CD4-positive, alpha-beta T cell treated with Interleukin-4 for 4 hours (primary cell): ENCODE data around the gene SUGP1.

ENCODE experiments used
- DNase-seq: peaks from one replicate; pipeline ENCODE4 v3.0.0-alpha.2; 2020

SUGP1 gene

DNA sequence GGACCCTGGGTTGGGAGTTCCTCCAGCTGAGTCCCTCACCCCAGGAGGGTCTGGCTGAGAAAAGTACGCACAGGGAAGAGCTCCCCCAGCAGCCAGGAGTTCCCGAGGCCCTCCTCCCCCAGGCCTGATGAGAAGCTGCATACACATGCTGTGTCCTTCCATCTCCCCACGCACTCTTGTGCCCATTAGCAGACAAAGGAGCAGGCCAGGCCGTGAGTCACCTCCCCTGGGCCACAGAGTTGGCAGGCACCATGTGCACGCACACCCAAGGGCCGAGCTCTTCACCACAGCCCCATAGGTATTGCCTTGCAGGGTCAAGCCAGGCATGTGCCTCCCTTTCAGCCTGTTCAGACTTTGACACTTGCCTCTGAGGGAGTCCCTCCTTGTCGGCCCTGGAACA lies 17.8 kb upstream of the SUGP1 start:
- no peak for DNase-seq

GRCh38 chr19:19337120-19337519 lies 16.8 kb upstream of the SUGP1 start:
- no peak for DNase-seq

- no peak for DNase-seq
Measured at GRCh38 chr19:19336597-19336996, 16.3 kb upstream of the SUGP1 start.

DNA sequence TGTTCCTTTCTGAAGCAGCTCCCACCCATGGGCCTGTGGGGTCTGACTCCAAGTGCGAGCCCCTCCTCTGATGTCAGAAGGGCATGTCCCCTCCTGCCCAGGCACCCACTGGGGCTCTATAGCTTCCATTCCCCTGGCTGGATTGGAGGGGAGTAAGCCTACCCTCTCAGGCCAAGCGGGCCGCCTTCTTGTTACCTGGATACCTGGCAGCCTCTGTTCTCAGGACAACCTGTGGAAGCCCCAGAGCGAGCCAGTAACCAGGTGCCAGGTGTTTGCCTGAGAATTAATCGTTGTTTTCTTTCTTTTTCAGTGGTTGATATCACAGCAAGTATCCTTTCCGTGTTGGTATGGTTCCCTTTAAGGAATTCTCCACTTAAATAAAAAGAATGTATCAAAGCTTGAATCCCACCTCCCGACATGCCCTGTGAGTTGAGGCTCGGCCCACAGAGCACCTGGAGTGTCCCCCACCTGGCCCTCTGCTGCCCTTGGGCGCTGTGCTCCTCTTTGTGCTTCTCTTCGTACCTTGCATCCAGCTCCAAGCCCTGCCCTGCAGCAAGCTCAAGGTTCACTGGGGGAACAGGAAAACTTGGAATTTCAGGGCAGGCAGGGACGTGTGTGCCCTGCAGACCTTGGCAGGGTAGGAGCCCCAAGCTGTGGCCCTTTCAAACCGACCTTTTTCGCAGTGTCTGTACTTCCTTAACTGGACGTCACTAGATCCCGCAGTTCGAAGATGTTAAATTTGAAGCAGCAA lies 15.3 kb upstream of the SUGP1 start:
- DNase-seq: no peak

DNA sequence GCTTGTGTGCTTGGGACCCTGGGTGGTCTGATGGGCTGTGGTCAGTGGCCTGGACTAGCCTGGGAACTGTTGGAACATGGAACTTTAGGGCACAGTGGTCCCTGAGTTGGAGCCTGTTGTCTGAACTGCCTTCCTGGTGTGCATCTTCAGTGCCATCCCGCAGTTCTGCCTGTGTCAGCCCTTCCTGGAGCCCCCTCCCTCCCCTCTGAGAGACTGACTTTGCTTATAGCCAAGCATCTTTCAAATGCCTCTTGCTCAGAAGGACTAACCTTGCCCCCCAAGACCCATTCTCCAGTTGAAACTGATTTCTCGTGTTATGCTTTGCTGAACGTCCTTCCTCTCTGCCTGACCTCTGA lies 14.7 kb upstream of the SUGP1 start:
- DNase-seq: no peak

- DNase-seq: no peak
Measured at GRCh38 chr19:19334063-19334988, 14.0 kb upstream of the SUGP1 start.

DNA sequence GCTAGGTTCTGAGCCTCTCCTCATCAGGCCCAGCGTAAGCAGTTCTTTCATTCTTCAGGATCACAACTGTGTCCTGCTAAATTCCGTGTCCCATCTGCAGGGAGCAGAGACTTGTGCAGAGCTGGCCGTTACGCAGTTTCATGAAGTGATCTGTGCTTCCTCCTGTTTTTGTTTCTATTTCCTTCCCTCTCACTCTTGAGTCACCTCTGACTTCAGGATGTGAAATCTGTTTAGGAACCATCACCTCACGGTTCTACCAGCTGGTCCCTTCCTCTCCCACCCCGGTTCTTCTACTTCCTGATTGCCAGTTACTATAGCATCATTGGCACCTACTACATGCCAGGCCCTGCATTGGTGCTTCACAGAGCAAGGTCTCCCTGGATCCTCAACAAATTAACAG lies 8.8 kb upstream of the SUGP1 start:
- no peak for DNase-seq

DNA sequence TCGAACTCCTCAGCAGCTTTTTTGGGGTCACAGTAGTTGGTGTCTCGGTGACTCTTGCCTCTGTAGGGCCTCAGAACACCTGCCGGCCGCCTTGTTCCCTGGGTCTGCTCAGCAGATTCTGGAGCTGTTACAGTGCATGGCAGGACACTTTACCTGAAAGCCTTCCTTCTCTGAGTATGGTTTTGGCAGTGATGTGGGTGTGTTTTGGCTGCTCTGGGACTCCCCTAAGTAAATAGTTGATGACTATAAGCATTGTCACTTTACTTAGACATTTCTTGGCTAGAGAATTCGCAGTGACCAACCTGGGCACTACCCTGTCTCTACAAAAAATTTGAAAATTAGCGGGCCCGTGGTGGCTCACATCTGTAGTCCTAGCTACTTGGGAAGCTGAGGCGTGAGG lies 7.4 kb upstream of the SUGP1 start:
- no peak for DNase-seq

GRCh38 chr19:19324059-19324770 lies 3.9 kb upstream of the SUGP1 start:
- no peak for DNase-seq

- DNase-seq: no peak
Measured at GRCh38 chr19:19321141-19321577, 850 bp upstream of the SUGP1 start.

DNA sequence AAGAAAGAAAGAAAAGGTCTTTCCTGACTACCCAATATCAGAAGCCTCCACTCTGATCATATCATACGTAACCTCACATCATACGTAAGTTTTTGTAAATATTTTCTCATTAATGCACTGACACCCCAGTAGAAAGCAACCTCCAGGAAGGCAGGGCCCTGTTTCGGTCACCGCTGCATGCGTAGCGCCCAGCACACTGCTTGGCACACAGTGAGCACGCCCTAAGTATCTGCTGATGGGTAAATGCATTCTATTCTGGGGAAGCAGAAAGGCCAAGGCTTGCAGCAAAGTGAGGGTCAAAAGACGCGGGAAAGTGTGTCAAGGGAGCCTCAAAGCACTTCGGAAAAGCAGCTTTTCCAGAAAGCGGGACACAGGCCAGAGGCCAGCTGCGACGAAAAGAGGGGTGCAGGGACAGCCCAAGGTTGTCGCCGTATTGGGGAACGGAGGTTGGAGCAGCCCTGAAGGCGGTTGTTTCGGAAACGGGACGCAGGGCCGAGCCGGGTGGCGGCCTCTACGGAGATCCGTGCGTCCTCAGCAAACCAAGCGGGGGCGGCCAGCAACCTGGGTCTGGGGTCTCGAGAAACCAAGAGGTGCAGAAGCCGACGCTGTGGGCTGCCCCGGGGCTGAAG lies 463 bp downstream of the SUGP1 start:
- no peak for DNase-seq

GRCh38 chr19:19316082-19316481 lies 4.2 kb downstream of the SUGP1 start:
- no peak for DNase-seq

DNA sequence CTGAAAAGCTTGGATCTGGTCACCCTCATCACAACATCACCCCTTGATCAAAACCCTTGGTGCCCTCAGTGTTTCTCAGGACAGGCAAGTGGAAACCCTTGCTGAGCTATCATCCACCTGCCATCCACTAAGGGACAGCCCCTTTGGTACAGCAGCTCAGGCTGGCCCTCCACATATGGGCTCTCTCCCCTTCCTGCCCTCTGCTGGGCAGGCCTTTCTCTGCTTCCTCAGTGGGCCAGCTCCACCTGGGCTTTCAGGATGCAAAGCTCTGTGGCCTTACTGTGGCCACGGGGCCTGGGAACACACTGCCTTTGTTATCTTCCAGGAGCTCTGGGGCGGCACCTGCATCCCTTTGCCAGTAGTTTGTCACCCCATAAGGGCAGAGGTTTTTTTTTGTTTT lies 4.9 kb downstream of the SUGP1 start:
- DNase-seq: no peak

DNA sequence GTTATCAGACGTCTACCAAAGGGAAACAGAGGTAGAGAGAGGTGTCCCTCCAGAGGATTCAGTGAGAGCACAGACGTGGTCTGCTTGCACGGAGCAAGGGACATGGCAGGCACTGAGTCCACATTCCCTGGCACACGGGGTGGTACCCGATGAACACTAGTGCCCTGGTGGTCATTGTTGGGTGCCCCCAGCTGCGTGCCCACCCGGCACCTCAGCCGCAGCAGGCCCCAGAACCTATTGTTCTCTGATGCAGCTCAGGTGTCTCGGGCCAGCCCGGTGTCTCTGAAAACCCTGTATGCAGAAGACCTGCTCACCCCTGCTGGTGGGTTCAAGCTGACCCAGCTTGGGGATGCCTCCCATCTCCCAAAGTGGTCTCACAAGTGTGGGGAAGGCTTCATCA lies 11.9 kb downstream of the SUGP1 start:
- no peak for DNase-seq

DNA sequence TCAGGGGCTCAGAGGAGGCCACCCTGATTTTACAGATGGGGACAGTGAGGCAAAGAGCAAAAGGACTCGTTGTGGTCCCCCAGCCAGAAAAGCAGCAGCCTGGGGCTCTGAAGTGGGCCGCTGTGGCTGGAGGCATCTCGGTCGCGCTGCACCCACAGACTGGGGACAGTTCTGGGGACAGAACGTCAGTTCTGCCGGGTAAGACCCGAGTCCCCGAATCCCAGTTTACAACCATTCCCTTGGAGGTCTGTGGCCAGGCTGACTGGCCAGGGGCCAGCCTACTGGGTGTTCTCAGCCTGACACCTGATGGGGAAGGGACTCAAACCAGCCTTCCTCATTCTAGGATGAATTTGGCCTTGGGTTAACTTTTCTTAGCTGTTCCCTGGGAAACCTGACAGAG lies 14.1 kb downstream of the SUGP1 start:
- DNase-seq: no peak

DNA sequence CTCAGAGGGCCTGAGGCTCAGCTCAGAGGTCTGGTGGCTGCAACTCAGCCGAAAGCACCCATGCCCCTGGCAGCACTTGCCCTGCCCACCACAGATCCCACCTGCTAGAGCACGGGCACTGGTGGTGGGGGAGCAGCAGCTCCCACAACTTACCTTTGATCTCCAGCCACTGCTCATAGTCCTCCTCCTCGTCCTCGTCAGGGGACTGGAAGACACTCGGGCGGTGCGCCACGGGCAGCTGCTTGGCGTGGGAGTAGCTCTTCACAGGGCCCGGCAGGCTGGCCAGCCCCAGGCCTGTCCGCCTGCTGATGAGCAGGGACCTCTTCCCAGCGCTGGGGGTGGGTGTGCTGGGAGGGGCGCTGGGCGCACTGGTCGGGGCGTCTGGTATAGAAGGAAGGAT lies 14.6 kb downstream of the SUGP1 start:
- no peak for DNase-seq

GRCh38 chr19:19305066-19305465 lies 15.2 kb downstream of the SUGP1 start:
- no peak for DNase-seq

- DNase-seq: no peak
Measured at GRCh38 chr19:19304186-19304965, 15.9 kb downstream of the SUGP1 start.

- no peak for DNase-seq
Measured at GRCh38 chr19:19303411-19303810, 16.9 kb downstream of the SUGP1 start.

DNA sequence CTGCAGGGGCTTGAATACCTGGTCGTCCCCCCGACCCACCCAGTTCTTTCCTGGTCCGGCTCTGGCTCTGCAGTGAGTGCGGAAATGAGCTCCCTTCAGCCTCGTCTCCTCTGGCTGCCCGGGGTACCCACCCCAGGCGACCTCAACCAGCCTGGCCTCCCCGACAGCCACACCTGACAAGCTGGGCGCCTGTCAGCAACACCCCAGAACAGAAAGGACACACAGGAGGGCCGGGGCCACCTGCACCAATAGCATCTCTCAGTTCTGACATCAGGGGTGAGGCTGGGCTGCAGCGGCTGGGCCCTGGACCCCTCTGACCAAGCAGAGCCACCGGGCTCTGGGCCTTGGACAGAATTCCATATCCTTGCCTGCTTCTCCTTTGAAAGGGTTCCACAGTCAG lies 19.7 kb downstream of the SUGP1 start:
- no peak for DNase-seq

DNA sequence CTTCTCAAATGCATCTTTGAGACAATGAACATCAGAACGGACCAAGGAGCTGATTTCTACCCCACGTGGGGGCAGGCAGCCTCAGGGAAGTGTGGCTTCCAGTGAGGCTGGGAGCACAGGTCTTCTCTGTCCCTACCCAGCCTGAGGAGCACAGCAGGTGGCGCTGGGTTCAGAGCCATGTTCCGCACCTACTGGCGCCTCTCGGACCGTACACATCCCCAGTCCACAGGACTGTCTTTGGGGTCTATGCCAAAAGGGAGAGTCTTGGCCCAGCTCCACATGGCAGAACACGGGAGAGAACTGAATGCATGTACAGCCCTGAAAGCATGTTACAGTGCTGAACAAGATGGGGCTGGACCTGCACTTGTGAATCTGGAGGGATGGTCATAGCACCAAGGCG lies 22.6 kb downstream of the SUGP1 start:
- DNase-seq: no peak

DNA sequence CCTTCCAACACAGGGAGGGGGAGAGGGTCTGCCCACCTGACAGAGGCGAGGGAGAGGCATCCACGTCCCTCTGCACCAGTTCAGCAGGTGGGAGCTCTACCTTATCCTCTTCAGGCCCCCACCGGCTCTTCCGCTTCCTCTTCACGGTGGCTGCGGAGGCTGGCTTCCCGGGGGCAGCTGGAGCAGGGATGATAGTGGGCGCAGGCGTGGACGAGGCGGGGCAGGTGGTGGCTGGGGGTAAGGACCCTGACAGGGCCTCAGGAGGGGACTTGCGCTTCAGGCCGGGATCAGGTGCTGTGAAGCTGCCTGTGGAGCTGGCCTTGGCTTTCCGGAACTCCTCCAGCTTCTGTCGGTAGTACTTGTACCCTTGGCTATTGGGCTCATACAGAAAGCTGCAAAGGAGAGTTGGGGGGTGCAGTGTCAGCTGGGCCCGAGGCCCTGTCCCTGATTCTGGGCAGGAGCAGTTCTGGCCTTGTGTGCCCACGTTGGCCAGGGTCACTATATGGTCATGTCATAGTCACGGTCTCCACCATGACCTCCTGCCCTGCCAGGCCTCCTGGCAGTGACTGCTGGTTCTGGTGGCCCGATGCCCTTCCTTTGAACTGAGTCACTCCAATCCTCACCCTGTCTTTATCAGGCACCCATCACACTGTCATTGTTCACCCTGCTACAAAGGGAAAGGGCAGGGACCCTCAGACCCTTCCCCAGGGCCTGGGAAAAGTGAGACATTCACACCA lies 23.2 kb downstream of the SUGP1 start:
- DNase-seq: no peak
